ENCODE measurements around the gene EBI3.
A peak's percentile ranks its signal among the peaks of the same experiment; 100 is the strongest.
"Not testable (repeated sequence)": the region's sequence is repeated elsewhere in the genome, so short reads cannot be mapped to it uniquely, and the experiment has no call there.

EBI3 gene

GRCh38 chr19:4234142-4234861, 5.0 kb downstream of the EBI3 start:
- peaks cover 20% of the 10 kb centered on the region for H3K27me3 Mint-ChIP-seq
- intact Hi-C loops (cut with micrococcal nuclease), result no loop called here
- no peak overlapping the region for H3K27ac Mint-ChIP-seq
- no peak overlapping the region for H3K4me3 Mint-ChIP-seq
- H3K4me1 Mint-ChIP-seq (ENCODE audit: low read depth), result peaks cover 13% of the 10 kb centered on the region
- H3K9me3 Mint-ChIP-seq, result no peaks in the 10 kb centered on the region
- H3K36me3 Mint-ChIP-seq (ENCODE audit: low read depth), result no peaks in the 10 kb centered on the region

GRCh38 chr19:4234862-4235201, 5.5 kb downstream of the EBI3 start:
- Mint-ChIP-seq H3K27me3 (peaks cover 18% of the 10 kb centered on the region), H3K27ac (no peak overlapping the region), H3K4me1 (ENCODE audit: low read depth) (peaks cover 13% of the 10 kb centered on the region), H3K36me3 (ENCODE audit: low read depth) (no peaks in the 10 kb centered on the region), H3K4me3 (no peak overlapping the region), H3K9me3 (no peaks in the 10 kb centered on the region)
- intact Hi-C loops (cut with micrococcal nuclease), result no loop called here

GRCh38 chr19:4237510-4237909, 8.2 kb downstream of the EBI3 start:
- intact Hi-C loops (cut with micrococcal nuclease); H3K4me3 Mint-ChIP-seq; H3K36me3 Mint-ChIP-seq (ENCODE audit: low read depth); H3K9me3 Mint-ChIP-seq; H3K27ac Mint-ChIP-seq: not testable (repeated sequence)
- H3K27me3 Mint-ChIP-seq, result peaks cover 18% of the 10 kb centered on the region
- H3K4me1 Mint-ChIP-seq (ENCODE audit: low read depth), result peaks cover 26% of the 10 kb centered on the region

- Mint-ChIP-seq H3K27me3 (peaks cover 12% of the 10 kb centered on the region), H3K4me3 (no peak overlapping the region), H3K36me3 (ENCODE audit: low read depth) (no peaks in the 10 kb centered on the region), H3K9me3 (no peaks in the 10 kb centered on the region), H3K27ac (no peak overlapping the region), H3K4me1 (ENCODE audit: low read depth) (peaks cover 28% of the 10 kb centered on the region)
- intact Hi-C loops (cut with micrococcal nuclease), result no loop called here
These were observed 9.5 kb downstream of the EBI3 start for GRCh38 chr19:4238831-4239230.

GRCh38 chr19:4241824-4242430, 12.6 kb downstream of the EBI3 start:
- H3K27ac Mint-ChIP-seq, result peak overlapping the region; percentile 80
- intact Hi-C loops (cut with micrococcal nuclease), result no loop called here
- H3K27me3 Mint-ChIP-seq, result peaks cover 3% of the 10 kb centered on the region
- H3K36me3 Mint-ChIP-seq (ENCODE audit: low read depth), result peaks cover 7% of the 10 kb centered on the region
- no peaks in the 10 kb centered on the region for H3K9me3 Mint-ChIP-seq
- H3K4me1 Mint-ChIP-seq (ENCODE audit: low read depth), result peaks cover 36% of the 10 kb centered on the region
- H3K4me3 Mint-ChIP-seq, result no peak overlapping the region

GRCh38 chr19:4245938-4246337, 16.6 kb downstream of the EBI3 start:
- intact Hi-C loops (cut with micrococcal nuclease), result loop anchor here (5.0 kb wide), 2 partner anchors 96 to 226 kb away; partner anchors contain the start of genes HDGFL2 and MPND
- not testable (repeated sequence) for H3K9me3 Mint-ChIP-seq, H3K27me3 Mint-ChIP-seq, H3K4me3 Mint-ChIP-seq
- Mint-ChIP-seq H3K36me3 (ENCODE audit: low read depth) (peaks cover 39% of the 10 kb centered on the region), H3K4me1 (ENCODE audit: low read depth) (peaks cover 30% of the 10 kb centered on the region), H3K27ac (peak overlapping the region; percentile 99)

- peaks cover 23% of the 10 kb centered on the region for H3K4me1 Mint-ChIP-seq (ENCODE audit: low read depth)
- H3K36me3 Mint-ChIP-seq (ENCODE audit: low read depth), result peaks cover 49% of the 10 kb centered on the region
- H3K27me3 Mint-ChIP-seq, result no peaks in the 10 kb centered on the region
- peak within 1 kb of the TSS; percentile 99 for H3K27ac Mint-ChIP-seq
- no peaks in the 10 kb centered on the region for H3K9me3 Mint-ChIP-seq
- intact Hi-C loops (cut with micrococcal nuclease), result loop anchor here (5.0 kb wide), 2 partner anchors 95 to 225 kb away; partner anchors contain the start of genes HDGFL2 and MPND
- peak within 1 kb of the TSS; percentile 92 for H3K4me3 Mint-ChIP-seq
These were observed 17.7 kb downstream of the EBI3 start, which contains the start of gene YJU2 for GRCh38 chr19:4246767-4247593. YJU2 (plus strand) TSS chr19:4247080; CDS start chr19:4247147, 67 bp downstream.

GRCh38 chr19:4256563-4256962, 27.2 kb downstream of the EBI3 start:
- Mint-ChIP-seq H3K27me3 (no peaks in the 10 kb centered on the region), H3K4me3 (no peak overlapping the region), H3K4me1 (ENCODE audit: low read depth) (peaks cover 16% of the 10 kb centered on the region), H3K9me3 (no peaks in the 10 kb centered on the region), H3K27ac (no peak overlapping the region), H3K36me3 (ENCODE audit: low read depth) (peaks cover 97% of the 10 kb centered on the region)
- intact Hi-C loops (cut with micrococcal nuclease), result no loop called here

GRCh38 chr19:4257025-4257424, 27.7 kb downstream of the EBI3 start:
- peaks cover 16% of the 10 kb centered on the region for H3K4me1 Mint-ChIP-seq (ENCODE audit: low read depth)
- H3K36me3 Mint-ChIP-seq (ENCODE audit: low read depth), result peaks cover 97% of the 10 kb centered on the region
- H3K27ac Mint-ChIP-seq, result no peak overlapping the region
- intact Hi-C loops (cut with micrococcal nuclease), result no loop called here
- no peaks in the 10 kb centered on the region for H3K9me3 Mint-ChIP-seq
- no peak overlapping the region for H3K4me3 Mint-ChIP-seq
- no peaks in the 10 kb centered on the region for H3K27me3 Mint-ChIP-seq

- Mint-ChIP-seq H3K27ac (no peak overlapping the region), H3K4me3 (no peak overlapping the region), H3K27me3 (no peaks in the 10 kb centered on the region), H3K36me3 (ENCODE audit: low read depth) (peaks cover 97% of the 10 kb centered on the region), H3K4me1 (ENCODE audit: low read depth) (peaks cover 16% of the 10 kb centered on the region), H3K9me3 (no peaks in the 10 kb centered on the region)
- intact Hi-C loops (cut with micrococcal nuclease), result no loop called here
These were observed 28.9 kb downstream of the EBI3 start for GRCh38 chr19:4258181-4258580.

GRCh38 chr19:4260613-4261191, 31.4 kb downstream of the EBI3 start:
- H3K27me3 Mint-ChIP-seq, result no peaks in the 10 kb centered on the region
- H3K9me3 Mint-ChIP-seq, result no peaks in the 10 kb centered on the region
- H3K36me3 Mint-ChIP-seq (ENCODE audit: low read depth), result peaks cover 97% of the 10 kb centered on the region
- H3K4me3 Mint-ChIP-seq, result no peak overlapping the region
- intact Hi-C loops (cut with micrococcal nuclease), result no loop called here
- peak overlapping the region; percentile 51 for H3K27ac Mint-ChIP-seq
- peaks cover 30% of the 10 kb centered on the region for H3K4me1 Mint-ChIP-seq (ENCODE audit: low read depth)

- Mint-ChIP-seq H3K4me1 (ENCODE audit: low read depth) (peaks cover 44% of the 10 kb centered on the region), H3K36me3 (ENCODE audit: low read depth) (peaks cover 98% of the 10 kb centered on the region), H3K27ac (no peak overlapping the region), H3K9me3 (no peaks in the 10 kb centered on the region), H3K4me3 (no peak overlapping the region), H3K27me3 (no peaks in the 10 kb centered on the region)
- intact Hi-C loops (cut with micrococcal nuclease), result no loop called here
These were observed 35.5 kb downstream of the EBI3 start for GRCh38 chr19:4264812-4265211.

GRCh38 chr19:4266253-4267000, 37.1 kb downstream of the EBI3 start:
- intact Hi-C loops (cut with micrococcal nuclease), result no loop called here
- H3K27ac Mint-ChIP-seq, result peak overlapping the region; percentile 47
- H3K36me3 Mint-ChIP-seq (ENCODE audit: low read depth), result peaks cover 98% of the 10 kb centered on the region
- no peak overlapping the region for H3K4me3 Mint-ChIP-seq
- peaks cover 32% of the 10 kb centered on the region for H3K4me1 Mint-ChIP-seq (ENCODE audit: low read depth)
- H3K9me3 Mint-ChIP-seq, result no peaks in the 10 kb centered on the region
- H3K27me3 Mint-ChIP-seq, result no peaks in the 10 kb centered on the region
